Adrenal gland (tissue), 5 donors: ENCODE results near the gene GSTT2B.

ENCODE experiments used
- POLR2A ChIP-seq, 2 donors: fragments of 450-650 bp; IDR thresholded peaks; one replicate each; pipeline ENCODE4 v1.6.1; 2017; ENCODE audit warnings: antibody characterized with exemption in 2 of 2, mild to moderate bottlenecking in 2 of 2, moderate library complexity in 1 of 2
- TF ChIP-seq, protein P1 (sequence below), 6 experiments: fragments of 450-650 bp in 4 of 6; fragments of 200-600 bp in 2 of 6; sonication (generic) in 1 of 6; IDR thresholded peaks; 1 replicate in 5 of 6; 2 replicates in 1 of 6; pipeline versions ENCODE4 v1.5.1 to v1.8.0; 2016 to 2021; ENCODE audit warnings: antibody characterized with exemption in 6 of 6, mild to moderate bottlenecking in 2 of 6, moderate library complexity in 1 of 6
- donor health status: DM: no; HTN: no; CAD: no.

DNA sequence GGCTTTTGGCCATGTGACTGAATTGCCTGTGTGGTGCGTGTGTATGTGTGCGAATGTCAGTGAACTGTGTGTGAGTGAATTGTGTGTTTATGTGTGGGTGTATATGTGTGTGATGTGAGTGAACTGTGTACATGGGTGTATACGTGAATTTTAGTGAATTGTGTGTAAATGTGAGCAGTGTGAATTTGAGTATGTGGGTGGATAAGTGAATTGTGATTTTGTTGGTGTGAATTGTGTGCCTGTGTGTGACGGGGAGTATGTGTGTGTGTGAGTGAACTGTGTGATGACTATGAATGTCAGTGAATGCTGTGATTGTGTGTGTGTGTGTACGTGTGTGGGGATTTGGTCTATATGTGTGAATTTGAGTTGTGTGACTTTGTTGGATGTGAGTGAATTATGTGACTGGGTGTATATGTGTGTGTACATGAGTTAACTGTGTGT is 9.2 kb upstream of the GSTT2B start:
- TF ChIP-seq, protein P1, sequence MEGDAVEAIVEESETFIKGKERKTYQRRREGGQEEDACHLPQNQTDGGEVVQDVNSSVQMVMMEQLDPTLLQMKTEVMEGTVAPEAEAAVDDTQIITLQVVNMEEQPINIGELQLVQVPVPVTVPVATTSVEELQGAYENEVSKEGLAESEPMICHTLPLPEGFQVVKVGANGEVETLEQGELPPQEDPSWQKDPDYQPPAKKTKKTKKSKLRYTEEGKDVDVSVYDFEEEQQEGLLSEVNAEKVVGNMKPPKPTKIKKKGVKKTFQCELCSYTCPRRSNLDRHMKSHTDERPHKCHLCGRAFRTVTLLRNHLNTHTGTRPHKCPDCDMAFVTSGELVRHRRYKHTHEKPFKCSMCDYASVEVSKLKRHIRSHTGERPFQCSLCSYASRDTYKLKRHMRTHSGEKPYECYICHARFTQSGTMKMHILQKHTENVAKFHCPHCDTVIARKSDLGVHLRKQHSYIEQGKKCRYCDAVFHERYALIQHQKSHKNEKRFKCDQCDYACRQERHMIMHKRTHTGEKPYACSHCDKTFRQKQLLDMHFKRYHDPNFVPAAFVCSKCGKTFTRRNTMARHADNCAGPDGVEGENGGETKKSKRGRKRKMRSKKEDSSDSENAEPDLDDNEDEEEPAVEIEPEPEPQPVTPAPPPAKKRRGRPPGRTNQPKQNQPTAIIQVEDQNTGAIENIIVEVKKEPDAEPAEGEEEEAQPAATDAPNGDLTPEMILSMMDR (IDR thresholded peaks at IDR 0.05) = no peak
- no peak for TF ChIP-seq POLR2A (IDR thresholded peaks at IDR 0.05)
